IPS-18a (cell line): Measurements from ENCODE around the gene PIAS2.
"Not testable (repeated sequence)": the region's sequence is repeated elsewhere in the genome, so short reads cannot be mapped to it uniquely, and the experiment has no call there.

Experiments
- H3K27ac ChIP-seq: one replicate; pipeline ENCODE4 v1.5.1; 2013; ENCODE audit warnings: low read length
- H3K27me3 ChIP-seq: one replicate; pipeline ENCODE4 v1.6.1; 2013; ENCODE audit warnings: mild to moderate bottlenecking, low read length; ENCODE audit not compliant: control insufficient read depth, insufficient read depth
- H3K36me3 ChIP-seq: one replicate; pipeline ENCODE4 v1.6.1; 2013; ENCODE audit warnings: low read depth, low read length; ENCODE audit not compliant: control insufficient read depth
- H3K4me1 ChIP-seq: one replicate; pipeline ENCODE4 v1.6.1; 2013; ENCODE audit warnings: low read depth, low read length; ENCODE audit not compliant: control insufficient read depth
- H3K4me3 ChIP-seq: one replicate; pipeline ENCODE4 v1.5.1; 2013; ENCODE audit warnings: low read length
- H3K9ac ChIP-seq: one replicate; pipeline ENCODE4 v1.6.1; 2013; ENCODE audit warnings: mild to moderate bottlenecking, low read length, moderate library complexity
- H3K9me3 ChIP-seq: one replicate; pipeline ENCODE4 v1.6.1; 2013; ENCODE audit warnings: low read depth, low read length; ENCODE audit not compliant: control insufficient read depth

Gene PIAS2

DNA sequence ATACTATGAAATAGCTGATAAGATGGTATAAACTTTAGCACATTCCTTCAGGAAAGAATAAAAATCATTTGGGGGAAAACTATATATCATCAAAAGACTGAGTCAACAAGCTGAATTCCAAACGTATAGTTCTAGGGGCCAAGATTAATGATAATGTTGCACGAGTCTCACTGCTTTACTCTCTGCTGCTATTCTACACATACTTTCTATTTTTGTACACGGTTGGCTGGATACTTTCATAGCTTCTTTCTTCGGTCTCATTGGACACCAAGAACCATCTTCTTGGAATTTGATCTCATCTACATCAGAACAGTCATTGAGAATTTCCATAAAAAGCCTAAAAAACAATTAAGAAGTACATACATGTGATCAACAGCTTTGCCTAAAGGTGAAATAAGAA is 87.8 kb downstream of the PIAS2 start:
- Histone ChIP-seq H3K9ac (no peak overlapping the region), H3K27me3 (no peaks in the 10 kb centered on the region), H3K4me1 (no peaks in the 10 kb centered on the region), H3K9me3 (no peaks in the 10 kb centered on the region), H3K27ac (no peak overlapping the region), H3K4me3 (no peak overlapping the region), H3K36me3 (peaks cover 34% of the 10 kb centered on the region)

DNA sequence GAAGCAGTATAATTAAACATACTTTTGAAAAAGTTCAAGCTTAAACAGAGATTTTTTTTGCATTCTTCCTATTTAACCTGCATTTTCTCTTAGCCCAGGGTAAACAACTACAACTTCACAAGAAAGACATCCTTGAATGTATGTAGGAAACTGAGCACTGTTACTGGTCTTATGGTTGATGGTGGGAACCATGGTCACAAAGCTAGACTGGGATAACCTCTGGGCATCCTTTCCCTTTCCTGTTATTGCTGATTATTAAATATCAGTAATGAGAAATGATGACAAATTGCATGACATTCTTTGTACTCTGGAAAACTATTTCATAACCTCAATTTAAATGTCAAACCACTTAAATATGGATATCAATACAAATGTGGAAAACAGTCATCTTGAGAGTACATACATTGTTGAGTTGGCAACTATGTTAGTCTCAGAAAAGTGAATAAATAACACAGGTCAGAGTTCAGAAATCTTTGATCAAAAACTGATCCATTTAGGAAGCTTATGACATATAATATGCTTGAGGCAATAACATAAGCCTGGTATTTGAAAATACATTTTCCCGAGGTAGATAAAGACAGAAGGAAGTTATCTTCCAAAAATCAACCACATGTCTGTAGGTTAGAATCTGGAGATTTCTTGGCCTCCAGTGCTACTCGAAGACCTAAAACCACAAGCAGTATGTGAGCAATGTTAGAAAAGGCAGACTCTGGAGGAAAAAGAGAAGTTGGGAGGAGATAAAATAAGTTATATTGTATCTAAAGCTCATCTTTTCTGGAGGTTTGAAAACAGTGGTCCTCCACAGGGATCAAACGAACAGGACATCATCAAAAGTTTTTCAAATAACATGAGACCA is 95.2 kb downstream of the PIAS2 start:
- Histone ChIP-seq H3K27me3 (no peaks in the 10 kb centered on the region), H3K36me3 (peaks cover 10% of the 10 kb centered on the region), H3K9ac (no peak overlapping the region), H3K27ac (no peak overlapping the region), H3K9me3 (no peaks in the 10 kb centered on the region), H3K4me3 (no peak overlapping the region), H3K4me1 (no peaks in the 10 kb centered on the region)

GRCh38 chr18:46820863-46821262 is 96.4 kb downstream of the PIAS2 start:
- Histone ChIP-seq H3K9ac (no peak overlapping the region), H3K27me3 (no peaks in the 10 kb centered on the region), H3K27ac (no peak overlapping the region), H3K9me3 (no peaks in the 10 kb centered on the region), H3K4me3 (no peak overlapping the region), H3K36me3 (no peaks in the 10 kb centered on the region), H3K4me1 (no peaks in the 10 kb centered on the region)

GRCh38 chr18:46815661-46816060 is 101.6 kb downstream of the PIAS2 start:
- Histone ChIP-seq H3K36me3 (no peaks in the 10 kb centered on the region), H3K27me3 (no peaks in the 10 kb centered on the region), H3K4me1 (peaks cover 11% of the 10 kb centered on the region), H3K9me3 (no peaks in the 10 kb centered on the region), H3K9ac (no peak overlapping the region), H3K4me3 (no peak overlapping the region), H3K27ac (no peak overlapping the region)

GRCh38 chr18:46814399-46814798 is 102.9 kb downstream of the PIAS2 start:
- H3K9ac ChIP-seq = no peak overlapping the region
- no peak overlapping the region for H3K4me3 ChIP-seq
- no peak overlapping the region for H3K27ac ChIP-seq
- H3K36me3 ChIP-seq = no peaks in the 10 kb centered on the region
- H3K4me1 ChIP-seq = peaks cover 16% of the 10 kb centered on the region
- no peaks in the 10 kb centered on the region for H3K9me3 ChIP-seq
- no peaks in the 10 kb centered on the region for H3K27me3 ChIP-seq

- peaks cover 16% of the 10 kb centered on the region for H3K4me1 ChIP-seq
- H3K4me3 ChIP-seq = no peak overlapping the region
- no peaks in the 10 kb centered on the region for H3K36me3 ChIP-seq
- no peaks in the 10 kb centered on the region for H3K27me3 ChIP-seq
- H3K9me3 ChIP-seq = no peaks in the 10 kb centered on the region
- no peak overlapping the region for H3K9ac ChIP-seq
- H3K27ac ChIP-seq = no peak overlapping the region
Measured at GRCh38 chr18:46812311-46812710, 105.0 kb downstream of the PIAS2 start.

DNA sequence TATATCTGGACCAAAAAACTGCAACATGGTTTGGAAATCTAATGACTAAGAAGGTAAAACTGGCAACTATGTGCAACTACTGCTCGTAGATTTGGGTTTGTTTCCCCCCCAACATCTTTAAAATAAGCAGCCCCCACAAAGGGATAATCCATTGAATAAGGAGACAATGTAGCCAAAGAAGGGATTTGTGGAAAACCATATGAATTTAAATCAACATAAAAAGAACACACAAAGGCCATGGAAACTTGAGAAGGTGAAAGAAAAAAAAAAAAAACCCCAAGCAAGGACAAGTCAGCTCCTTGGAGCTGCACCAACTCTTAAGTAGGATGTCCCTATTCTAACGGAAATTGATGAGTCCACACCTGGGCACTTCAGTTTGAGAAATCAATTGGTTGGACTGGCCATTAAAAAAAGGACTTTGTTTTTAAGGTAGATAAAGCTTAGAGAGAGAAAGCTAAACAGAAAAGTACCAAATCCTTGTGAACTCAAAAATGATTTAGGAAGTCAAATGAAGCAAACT is 106.8 kb downstream of the PIAS2 start:
- Histone ChIP-seq H3K4me3 (no peak overlapping the region), H3K36me3 (no peaks in the 10 kb centered on the region), H3K9ac (no peak overlapping the region), H3K27ac (no peak overlapping the region), H3K4me1 (peaks cover 16% of the 10 kb centered on the region), H3K9me3 (no peaks in the 10 kb centered on the region), H3K27me3 (no peaks in the 10 kb centered on the region)

GRCh38 chr18:46809145-46809544 is 108.2 kb downstream of the PIAS2 start:
- Histone ChIP-seq H3K9me3 (no peaks in the 10 kb centered on the region), H3K9ac (no peak overlapping the region), H3K4me3 (no peak overlapping the region), H3K27me3 (no peaks in the 10 kb centered on the region), H3K4me1 (peaks cover 16% of the 10 kb centered on the region), H3K36me3 (no peaks in the 10 kb centered on the region), H3K27ac (no peak overlapping the region)

- H3K9ac ChIP-seq, H3K27ac ChIP-seq, H3K27me3 ChIP-seq, H3K9me3 ChIP-seq, H3K4me1 ChIP-seq, H3K4me3 ChIP-seq, H3K36me3 ChIP-seq: not testable (repeated sequence)
Measured at GRCh38 chr18:46795945-46796344, 121.4 kb downstream of the PIAS2 start.

DNA sequence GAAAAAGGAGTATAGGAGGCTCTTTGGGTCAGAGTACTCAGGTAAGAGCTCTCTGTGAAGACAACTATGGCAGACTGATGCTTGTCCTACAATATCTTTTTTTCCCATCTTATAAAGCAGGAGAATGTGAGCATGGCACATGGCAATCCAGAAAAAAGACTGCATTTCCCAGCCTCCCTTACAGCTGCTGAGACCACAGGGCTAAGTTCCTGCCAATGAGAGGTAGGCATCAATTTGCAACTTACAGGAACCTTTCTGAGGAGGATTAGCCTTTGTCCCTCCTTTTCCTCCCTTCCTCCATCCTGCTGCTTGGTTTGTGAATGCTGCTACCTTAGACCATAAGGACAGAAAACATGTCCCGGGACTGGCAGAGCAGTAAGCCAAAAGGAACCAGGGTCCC is 122.7 kb downstream of the PIAS2 start:
- no peak overlapping the region for H3K27ac ChIP-seq
- no peaks in the 10 kb centered on the region for H3K27me3 ChIP-seq

DNA sequence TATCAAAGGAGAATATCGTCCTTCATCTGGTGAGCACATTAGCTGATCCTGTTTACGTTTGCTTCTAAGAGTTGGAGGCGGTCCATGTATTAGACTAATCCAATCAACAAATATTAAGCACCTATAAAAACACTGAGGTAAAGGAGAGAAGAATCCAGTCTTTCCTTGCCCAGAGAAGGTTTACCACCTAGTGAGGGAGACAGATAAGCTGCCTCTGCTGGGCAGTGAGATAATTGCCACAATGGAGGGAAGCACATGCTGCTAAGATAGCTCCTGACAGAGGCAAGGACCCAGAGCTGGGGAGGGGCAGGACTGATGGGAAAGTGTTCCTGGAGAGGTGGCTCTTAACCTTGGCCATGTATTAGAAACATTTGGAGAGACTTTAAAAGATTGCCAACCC is 123.7 kb downstream of the PIAS2 start:
- peaks cover 3% of the 10 kb centered on the region for H3K4me1 ChIP-seq
- no peak overlapping the region for H3K27ac ChIP-seq
- H3K36me3 ChIP-seq = no peaks in the 10 kb centered on the region
- no peaks in the 10 kb centered on the region for H3K27me3 ChIP-seq
- peaks cover 5% of the 10 kb centered on the region for H3K9me3 ChIP-seq
- no peak overlapping the region for H3K4me3 ChIP-seq
- no peak overlapping the region for H3K9ac ChIP-seq

More for the DNA sequence above, 122.7 kb downstream of the PIAS2 start:
- H3K9ac ChIP-seq = no peak overlapping the region
- peaks cover 5% of the 10 kb centered on the region for H3K9me3 ChIP-seq
- no peaks in the 10 kb centered on the region for H3K36me3 ChIP-seq
- peaks cover 3% of the 10 kb centered on the region for H3K4me1 ChIP-seq
- H3K4me3 ChIP-seq = no peak overlapping the region

GRCh38 chr18:46789088-46789487 is 128.2 kb downstream of the PIAS2 start:
- H3K36me3 ChIP-seq = no peaks in the 10 kb centered on the region
- H3K4me1 ChIP-seq = peaks cover 3% of the 10 kb centered on the region
- H3K4me3 ChIP-seq = no peak overlapping the region
- no peak overlapping the region for H3K27ac ChIP-seq
- H3K9me3 ChIP-seq = peaks cover 5% of the 10 kb centered on the region
- H3K9ac ChIP-seq = no peak overlapping the region
- no peaks in the 10 kb centered on the region for H3K27me3 ChIP-seq
